K562 (cell line): ENCODE results near the gene KRTAP3-3. TPM values are rescaled to one million over a fixed set of nuclear protein-coding genes. Genes with fewer than 3 reads are reported as not detected.

Experiments
- ATAC-seq: fragments of 200-7000 bp; cut with Tn5 transposase; 3 replicates; pipeline ENCODE4 v1.9.1; 2020; ENCODE audit warnings: moderate library complexity
- BruUV-seq: library from RNA; stranded (reverse); fragments of 400-500 nt; replicated peaks from 2 replicates; lab custom pipeline; 2021; lab: Mats Ljungman, UMichigan
- CTCF ChIA-PET: fragments of 300-600 bp; formaldehyde crosslinking; extraction: SDS; loops from one replicate; lab custom pipeline; 2021; ENCODE audit warnings: low intra/inter-chr PET ratio; lab: Yijun Ruan, JAX
- POLR2A ChIA-PET: fragments of 300-600, 350-650 bp; sonication (Branson Sonifier 250); formaldehyde crosslinking; extraction: SDS; loops from one replicate; lab custom pipeline; 2021; ENCODE audit warnings: antibody characterized with exemption, inconsistent platforms; lab: Yijun Ruan, JAX
- DNase-seq, 4 experiments: peaks; one replicate each; pipeline versions ENCODE4 v3.0.0 to v3.0.0-alpha.2; 2011 to 2018; ENCODE audit warnings: low spot score in 3 of 4, mixed read lengths in 3 of 4; ENCODE audit errors: extremely low read depth in 1 of 4
- FAIRE-seq: peaks from 2 replicates; lab custom pipeline; 2011; peaks lifted over from hg19 to GRCh38; lab: Jason Lieb, UNC
- H2AFZ ChIP-seq: 2 replicates; pipeline ENCODE4 v1.6.0; 2011; ENCODE audit warnings: low read depth, low read length, control low read depth, inconsistent platforms
- H3K27ac ChIP-seq: fragments of 200-600 bp; 3 replicates; pipeline ENCODE4 v1.8.0; 2011; ENCODE audit warnings: low read depth, mild to moderate bottlenecking, control low read depth, inconsistent platforms, low read length, moderate library complexity, mixed read lengths; ENCODE audit errors: extremely low read depth
- H3K27me3 ChIP-seq, 2 experiments: fragments of 300-600 bp in 1 of 2; 2 replicates in 1 of 2; 3 replicates in 1 of 2; pipeline versions ENCODE4 v1.6.0 to v1.8.0; 2011; ENCODE audit warnings: inconsistent platforms in 2 of 2, low read length in 2 of 2, mild to moderate bottlenecking in 1 of 2, mixed read lengths in 1 of 2, moderate library complexity in 1 of 2; ENCODE audit not compliant: control insufficient read depth in 2 of 2, insufficient read depth in 2 of 2
- H3K36me3 ChIP-seq: fragments of 300-600 bp; 3 replicates; pipeline ENCODE4 v1.8.0; 2011; ENCODE audit warnings: mild to moderate bottlenecking, low read length, inconsistent platforms; ENCODE audit not compliant: control insufficient read depth, insufficient read depth
- H3K4me1 ChIP-seq, 2 experiments: fragments of 200-600 bp in 1 of 2; replicated peaks in 1 of 2; 2 replicates in 1 of 2; 3 replicates in 1 of 2; pipeline versions ENCODE4 v1.5.1 to v1.8.0; 2011; ENCODE audit warnings: inconsistent platforms in 2 of 2, low read length in 2 of 2, mild to moderate bottlenecking in 1 of 2, mixed read lengths in 1 of 2, moderate library complexity in 1 of 2; ENCODE audit not compliant: control insufficient read depth in 2 of 2, insufficient read depth in 2 of 2
- H3K4me2 ChIP-seq: 2 replicates; pipeline ENCODE4 v1.6.1; 2011; ENCODE audit warnings: low read length, control low read depth, inconsistent platforms, mixed read lengths; ENCODE audit not compliant: insufficient read depth
- H3K4me3 ChIP-seq: fragments of 200-600 bp; sonication (generic), shearing (Covaris generic); 2 replicates; pipeline ENCODE4 v1.5.1; 2016; ENCODE audit warnings: control low read depth, inconsistent platforms
- H3K79me2 ChIP-seq: fragments of 200-600 bp; 3 replicates; pipeline ENCODE4 v1.8.0; 2011; ENCODE audit warnings: low read length, inconsistent platforms; ENCODE audit not compliant: control insufficient read depth, insufficient read depth
- H3K9ac ChIP-seq, 2 experiments: 2 replicates each; pipeline versions ENCODE4 v1.6.0 to v1.6.1; 2011; ENCODE audit warnings: low read depth in 2 of 2, low read length in 2 of 2, control low read depth in 1 of 2, inconsistent platforms in 1 of 2, mild to moderate bottlenecking in 1 of 2, mixed read lengths in 1 of 2; ENCODE audit not compliant: insufficient read depth in 1 of 2
- H3K9me1 ChIP-seq: one replicate; pipeline ENCODE4 v1.6.0; 2011; ENCODE audit warnings: inconsistent platforms, mild to moderate bottlenecking, low read length, moderate library complexity; ENCODE audit not compliant: control insufficient read depth, insufficient read depth
- H3K9me3 ChIP-seq: replicated peaks from 2 replicates; pipeline ENCODE4 v1.5.1; 2011; ENCODE audit warnings: low read depth, low read length, inconsistent platforms; ENCODE audit not compliant: control insufficient read depth, insufficient read depth
- H4K20me1 ChIP-seq: replicated peaks from 2 replicates; pipeline ENCODE4 v1.6.1; 2011; ENCODE audit warnings: low read length, inconsistent platforms, mixed read lengths; ENCODE audit not compliant: control insufficient read depth, insufficient read depth
- ATF7 ChIP-seq: fragments of 450-650 bp; IDR thresholded peaks from 2 replicates; pipeline ENCODE4 v1.7.1; 2014; ENCODE audit warnings: mild to moderate bottlenecking, moderate library complexity
- CTCF ChIP-seq, 3 experiments: IDR thresholded peaks in 2 of 3; conservative IDR thresholded peaks in 1 of 3; 2 replicates each; pipeline ENCODE4 v1.5.1; 2011 to 2012; ENCODE audit warnings: low read length in 3 of 3, mild to moderate bottlenecking in 3 of 3, control low read depth in 2 of 3, improper control_type of control experiment in 1 of 3, inconsistent platforms in 1 of 3, low read depth in 1 of 3, mixed read lengths in 1 of 3, moderate library complexity in 1 of 3; ENCODE audit not compliant: insufficient read depth in 2 of 3
- FOXK1 ChIP-seq: sonication (generic); formaldehyde crosslinking; IDR thresholded peaks from 2 replicates; pipeline ENCODE4 v1.8.0; 2022; ENCODE audit warnings: missing genetic modification reagents, mild to moderate bottlenecking, borderline replicate concordance
- NR0B1 ChIP-seq: fragments of 450-650 bp; IDR thresholded peaks from one replicate; pipeline ENCODE4 v1.6.1; 2018; ENCODE audit warnings: mild to moderate bottlenecking, moderate library complexity; ENCODE audit not compliant: partially characterized antibody
- RBM15 ChIP-seq: fragments of 200-400 bp; formaldehyde crosslinking; IDR thresholded peaks from 2 replicates; pipeline ENCODE4 v1.6.1; 2018; ENCODE audit warnings: mild to moderate bottlenecking, low read length, moderate library complexity; ENCODE audit not compliant: insufficient read depth
- RNF219 ChIP-seq: fragments of 250-450 bp; sonication (Bioruptor Pico); IDR thresholded peaks from 2 replicates; pipeline ENCODE4 v1.5.0; 2022; ENCODE audit warnings: mild to moderate bottlenecking
- ZNF512 ChIP-seq: IDR thresholded peaks from 2 replicates; pipeline ENCODE4 v1.6.1; 2016; ENCODE audit warnings: missing genetic modification characterization, missing compliant biosample characterization
- WGBS: fragments of 100-300 bp; shearing (Covaris generic); methylation state at CpG from one replicate; pipeline ENCODE4 v1.1.6; 2016; ENCODE audit warnings: low coverage, mixed read lengths; ENCODE audit not compliant: insufficient coverage; ENCODE audit errors: missing lambda C conversion rate; 5-methylcytosine and 5-hydroxymethylcytosine counted together
- in situ Hi-C: fragments of 300-500 bp; cut with MboI; formaldehyde crosslinking; loops from 4 replicates; pipeline ENCODE4 v1.15.0; 2018; ENCODE audit warnings: inconsistent platforms, mixed read lengths
- intact Hi-C: fragments of 100-400 bp; cut with micrococcal nuclease; formaldehyde crosslinking; loops from 2 replicates; pipeline ENCODE4 v1.14.2; 2022
- polyA plus RNA-seq, 8 experiments: library from polyadenylated mRNA; depleted of rRNA in 4 of 8; stranded (reverse) in 5 of 8; unstranded in 3 of 8; fragments of >200 nt; fragmentation: Nextera tagmentation in 2 of 8; fragmentation: Illumina TruSeq in 1 of 8; extraction: Ambion mirVana in 2 of 8; extraction: Trizol in 1 of 8; gene quantifications; 2 replicates each; pipeline versions ENCODE4 v1.2.1 to v1.2.3, GENCODE V29; 2011 to 2014; ENCODE audit warnings: inconsistent platforms in 1 of 8, missing spikeins in 1 of 8
- total RNA-seq, 7 experiments: library from RNA; depleted of rRNA in 6 of 7; stranded (reverse); fragments of >200 nt in 6 of 7; fragmentation: Illumina TruSeq in 2 of 7; extraction: Trizol in 2 of 7; gene quantifications; 2 replicates each; pipeline versions ENCODE4 v1.2.1 to v1.2.3, GENCODE V29; 2011 to 2021; ENCODE audit warnings: low replicate concordance in 1 of 7

Gene KRTAP3-3
- total and polyA plus RNA-seq, 9 of the 15 experiments (the other 6 are each of a cell fraction or from before 2014, with no cell fraction given) = not detected

- no peak overlapping the region for H3K4me3 ChIP-seq
- H3K9me1 ChIP-seq = no peaks in the 10 kb centered on the region
- H3K36me3 ChIP-seq = no peaks in the 10 kb centered on the region
- DNase-seq (no peak), FAIRE-seq (no peak), ATAC-seq (no peak)
- no peaks in the 10 kb centered on the region; the same call in 1 of the 2 replicates for H4K20me1 ChIP-seq
- peaks cover 0 to 13% of the 10 kb centered on the region in 2 experiments; a peak in 1 of 5 replicates for H3K27me3 ChIP-seq
- no peaks in the 10 kb centered on the region for H3K79me2 ChIP-seq
- ChIA-PET POLR2A (interaction anchor here (0.6 kb wide), 1 partner anchor 715 kb away, joined by 3 read pairs; no protein-coding TSS in a partner anchor), CTCF (no interaction called here)
- H3K4me2 ChIP-seq = no peak overlapping the region
- no peaks in the 10 kb centered on the region for H3K9me3 ChIP-seq
- TF ChIP-seq ZNF512 (tag) (peak; percentile 65; the same call in 1 of the 2 replicates), RBM15 (no peak), FOXK1 (CRISPR knock-in tag) (no peak)
- no peak overlapping the region for H3K27ac ChIP-seq
- no peaks in the 10 kb centered on the region for H3K4me1 ChIP-seq
- H3K9ac ChIP-seq = no peak overlapping the region
- no TSS peak for BruUV-seq
- in situ Hi-C loops = no loop called here
- WGBS = 0% methylated on average over 3 of the region's 3 CpGs
- intact Hi-C loops = no loop called here
- no peak overlapping the region for H2AFZ ChIP-seq
Measured at GRCh38 chr17:40974366-40974765, 19.6 kb downstream of the KRTAP3-3 start.

GRCh38 chr17:40967582-40967981 is 26.4 kb downstream of the KRTAP3-3 start:
- POLR2A ChIA-PET = no interaction called here
- H3K36me3 ChIP-seq = no peaks in the 10 kb centered on the region
- no CpG with 5 or more reads among the region's 1 CpG for WGBS
- DNase-seq = no peak
- in situ Hi-C loops (no loop called here), intact Hi-C loops (no loop called here)
- H3K9ac ChIP-seq = no peak overlapping the region
- ATAC-seq = no peak
- H3K9me3 ChIP-seq = no peaks in the 10 kb centered on the region
- H3K9me1 ChIP-seq = no peaks in the 10 kb centered on the region
- no peaks in the 10 kb centered on the region for H3K4me1 ChIP-seq
- no peaks in the 10 kb centered on the region for H4K20me1 ChIP-seq
- no peak for FAIRE-seq
- H3K4me3 ChIP-seq = no peak overlapping the region
- H3K27me3 ChIP-seq = no peaks in the 10 kb centered on the region
- CTCF ChIA-PET = no interaction called here
- no peak overlapping the region for H3K4me2 ChIP-seq
- no peak overlapping the region for H3K27ac ChIP-seq
- BruUV-seq = no TSS peak
- no peak overlapping the region for H2AFZ ChIP-seq
- H3K79me2 ChIP-seq = no peaks in the 10 kb centered on the region
- no peak for TF ChIP-seq NR0B1
- TF ChIP-seq CTCF (IDR thresholded peaks at IDR 0.05 in 2 of 3, conservative IDR thresholded peaks at IDR 0.05 in 1 of 3; ENCODE audit: insufficient read depth in 2 of 3, low read depth in 1 of 3, low read length in 3 of 3) = no peak
- TF ChIP-seq RNF219 (CRISPR knock-in tag) = no peak
- TF ChIP-seq ATF7 = no peak
